SK-N-SH treated with all-trans-retinoic acid at 6 μM for 48 hours (cell line): ENCODE data around the gene KRT86.

Experiments
- ATAC-seq: fragments of 200-7000 bp; cut with Tn5 transposase; 3 replicates; pipeline ENCODE4 v1.9.1; 2020; ENCODE audit warnings: mild to moderate bottlenecking, moderate library complexity
- ARNTL ChIP-seq: fragments of 450-650 bp; formaldehyde crosslinking; IDR thresholded peaks from 2 replicates; pipeline ENCODE4 v1.5.0; 2020; ENCODE audit warnings: low read depth, mild to moderate bottlenecking, moderate library complexity, borderline replicate concordance
- CREB5 ChIP-seq: fragments of 250-450 bp; sonication (Bioruptor Pico); IDR thresholded peaks from 2 replicates; pipeline ENCODE4 v1.5.1; 2020; ENCODE audit warnings: low read depth, mild to moderate bottlenecking, moderate library complexity
- CSDC2 ChIP-seq: fragments of 250-450 bp; sonication (Bioruptor Pico); IDR thresholded peaks from 2 replicates; pipeline ENCODE4 v1.5.0; 2020; ENCODE audit warnings: mild to moderate bottlenecking, moderate library complexity
- CSRNP3 ChIP-seq: fragments of 250-450 bp; sonication (Bioruptor Pico); IDR thresholded peaks from 2 replicates; pipeline ENCODE4 v1.5.1; 2021; ENCODE audit warnings: mild to moderate bottlenecking, moderate library complexity
- ESRRG ChIP-seq: fragments of 250-450 bp; sonication (Bioruptor Pico); IDR thresholded peaks from 2 replicates; pipeline ENCODE4 v1.6.1; 2021; ENCODE audit warnings: mild to moderate bottlenecking
- GLIS3 ChIP-seq: fragments of 250-450 bp; sonication (Bioruptor Pico); IDR thresholded peaks from 2 replicates; pipeline ENCODE4 v1.5.0; 2020; ENCODE audit warnings: mild to moderate bottlenecking, moderate library complexity
- ISL1 ChIP-seq: fragments of 250-450 bp; sonication (Bioruptor Pico); IDR thresholded peaks from 2 replicates; pipeline ENCODE4 v2.1.2; 2022; ENCODE audit warnings: mild to moderate bottlenecking, moderate library complexity
- OSR1 ChIP-seq: fragments of 250-450 bp; sonication (Bioruptor Pico); IDR thresholded peaks from 2 replicates; pipeline ENCODE4 v1.8.0; 2022; ENCODE audit warnings: moderate library complexity, mild to moderate bottlenecking, inconsistent platforms
- PATZ1 ChIP-seq: fragments of 250-450 bp; sonication (Bioruptor Pico); IDR thresholded peaks from 2 replicates; pipeline ENCODE4 v1.8.0; 2020; ENCODE audit warnings: mild to moderate bottlenecking, moderate library complexity, borderline replicate concordance
- POU6F1 ChIP-seq: fragments of 250-450 bp; sonication (Bioruptor Pico); IDR thresholded peaks from 2 replicates; pipeline ENCODE4 v1.8.0; 2021; ENCODE audit warnings: low read depth, mild to moderate bottlenecking, moderate library complexity, borderline replicate concordance
- PPARA ChIP-seq: fragments of 250-450 bp; sonication (Bioruptor Pico); IDR thresholded peaks from 2 replicates; pipeline ENCODE4 v1.5.0; 2020; ENCODE audit warnings: mild to moderate bottlenecking, borderline replicate concordance
- RARB ChIP-seq: fragments of 250-450 bp; sonication (Bioruptor Pico); IDR thresholded peaks from 2 replicates; pipeline ENCODE4 v1.8.0; 2021; ENCODE audit warnings: mild to moderate bottlenecking, moderate library complexity
- SNAI2 ChIP-seq: fragments of 250-450 bp; sonication (Bioruptor Pico); IDR thresholded peaks from 2 replicates; pipeline ENCODE4 v1.5.0; 2020; ENCODE audit warnings: mild to moderate bottlenecking, moderate library complexity
- TCF4 ChIP-seq: fragments of 250-450 bp; sonication (Bioruptor Pico); IDR thresholded peaks from 2 replicates; pipeline ENCODE4 v1.8.0; 2021; ENCODE audit warnings: mild to moderate bottlenecking, moderate library complexity, borderline replicate concordance
- TOX ChIP-seq: fragments of 250-450 bp; sonication (Bioruptor Pico); IDR thresholded peaks from 2 replicates; pipeline ENCODE4 v1.8.0; 2021; ENCODE audit warnings: mild to moderate bottlenecking, moderate library complexity, borderline replicate concordance
- TSHZ2 ChIP-seq: fragments of 250-450 bp; sonication (Bioruptor Pico); IDR thresholded peaks from 2 replicates; pipeline ENCODE4 v1.5.0; 2020; ENCODE audit warnings: mild to moderate bottlenecking, moderate library complexity
- ZC3H10 ChIP-seq: fragments of 250-450 bp; sonication (Bioruptor Pico); IDR thresholded peaks from 2 replicates; pipeline ENCODE4 v1.5.1; 2021; ENCODE audit warnings: mild to moderate bottlenecking, moderate library complexity
- ZFP3 ChIP-seq: fragments of 250-450 bp; sonication (Bioruptor Pico); IDR thresholded peaks from 2 replicates; pipeline ENCODE4 v1.5.0; 2020; ENCODE audit warnings: mild to moderate bottlenecking, moderate library complexity
- ZFP30 ChIP-seq: fragments of 450-650 bp; formaldehyde crosslinking; IDR thresholded peaks from 2 replicates; pipeline ENCODE4 v1.5.0; 2022; ENCODE audit warnings: mild to moderate bottlenecking, moderate library complexity
- ZNF565 ChIP-seq: fragments of 450-650 bp; formaldehyde crosslinking; conservative IDR thresholded peaks from 2 replicates; pipeline ENCODE4 v1.5.0; 2020; ENCODE audit warnings: low read depth, mild to moderate bottlenecking, moderate library complexity
- ZNF70 ChIP-seq: fragments of 450-650 bp; formaldehyde crosslinking; IDR thresholded peaks from 2 replicates; pipeline ENCODE4 v1.5.0; 2020; ENCODE audit warnings: mild to moderate bottlenecking, moderate library complexity
- ZNF8 ChIP-seq: fragments of 450-650 bp; formaldehyde crosslinking; IDR thresholded peaks from 2 replicates; pipeline ENCODE4 v1.5.0; 2020; ENCODE audit warnings: mild to moderate bottlenecking, moderate library complexity

The KRT86 gene

GRCh38 chr12:52321418-52321817, 47.0 kb downstream of the KRT86 start:
- ATAC-seq: no peak
- no peak for TF ChIP-seq OSR1 (CRISPR knock-in tag)
- TF ChIP-seq ESRRG (CRISPR knock-in tag): no peak
- TF ChIP-seq GLIS3 (CRISPR knock-in tag): no peak
- TF ChIP-seq ZFP30: no peak
- no peak for TF ChIP-seq ZFP3 (CRISPR knock-in tag)
- no peak for TF ChIP-seq ZNF70
- TF ChIP-seq PPARA (CRISPR knock-in tag): no peak
- no peak for TF ChIP-seq CREB5 (CRISPR knock-in tag)

GRCh38 chr12:52322069-52322468, 47.6 kb downstream of the KRT86 start:
- ATAC-seq: no peak
- TF ChIP-seq CSRNP3 (CRISPR knock-in tag) (no peak), POU6F1 (no peak), PATZ1 (no peak), ZC3H10 (CRISPR knock-in tag) (no peak), RARB (CRISPR knock-in tag) (no peak), ZFP3 (CRISPR knock-in tag) (no peak), ARNTL (CRISPR knock-in tag) (no peak)

GRCh38 chr12:52323001-52323400, 48.6 kb downstream of the KRT86 start:
- TF ChIP-seq ZC3H10 (CRISPR knock-in tag) (no peak), SNAI2 (no peak), PPARA (CRISPR knock-in tag) (no peak), ZFP30 (no peak), TCF4 (CRISPR knock-in tag) (no peak), CSRNP3 (CRISPR knock-in tag) (no peak)
- no peak for ATAC-seq

GRCh38 chr12:52323416-52324152, 49.1 kb downstream of the KRT86 start:
- no peak for ATAC-seq
- no peak for TF ChIP-seq OSR1 (CRISPR knock-in tag)
- no peak for TF ChIP-seq ZFP3 (CRISPR knock-in tag)
- TF ChIP-seq ISL1 (CRISPR knock-in tag): no peak
- TF ChIP-seq ESRRG (CRISPR knock-in tag): no peak
- no peak for TF ChIP-seq ZNF8
- no peak for TF ChIP-seq ZNF70
- no peak for TF ChIP-seq RARB (CRISPR knock-in tag)
- TF ChIP-seq TOX: no peak
- no peak for TF ChIP-seq CSDC2 (CRISPR knock-in tag)
- TF ChIP-seq ZC3H10 (CRISPR knock-in tag): no peak
- TF ChIP-seq SNAI2: no peak
- TF ChIP-seq ZFP30: no peak
- no peak for TF ChIP-seq GLIS3 (CRISPR knock-in tag)
- TF ChIP-seq CSRNP3 (CRISPR knock-in tag): no peak
- no peak for TF ChIP-seq TSHZ2
- TF ChIP-seq ZNF565 (CRISPR knock-in tag): no peak
- no peak for TF ChIP-seq PPARA (CRISPR knock-in tag)
